ENCODE data around the gene CUL9.
A peak's percentile ranks its signal among the peaks of the same experiment; 100 is the strongest.

The CUL9 gene

GRCh38 chr6:43173591-43174262, 8.3 kb upstream of the CUL9 start:
- DNase-seq (ENCODE audit: low read depth): no peak

- DNase-seq (ENCODE audit: low read depth): peak; percentile 99
Measured at GRCh38 chr6:43174263-43175112, 7.5 kb upstream of the CUL9 start.

DNA sequence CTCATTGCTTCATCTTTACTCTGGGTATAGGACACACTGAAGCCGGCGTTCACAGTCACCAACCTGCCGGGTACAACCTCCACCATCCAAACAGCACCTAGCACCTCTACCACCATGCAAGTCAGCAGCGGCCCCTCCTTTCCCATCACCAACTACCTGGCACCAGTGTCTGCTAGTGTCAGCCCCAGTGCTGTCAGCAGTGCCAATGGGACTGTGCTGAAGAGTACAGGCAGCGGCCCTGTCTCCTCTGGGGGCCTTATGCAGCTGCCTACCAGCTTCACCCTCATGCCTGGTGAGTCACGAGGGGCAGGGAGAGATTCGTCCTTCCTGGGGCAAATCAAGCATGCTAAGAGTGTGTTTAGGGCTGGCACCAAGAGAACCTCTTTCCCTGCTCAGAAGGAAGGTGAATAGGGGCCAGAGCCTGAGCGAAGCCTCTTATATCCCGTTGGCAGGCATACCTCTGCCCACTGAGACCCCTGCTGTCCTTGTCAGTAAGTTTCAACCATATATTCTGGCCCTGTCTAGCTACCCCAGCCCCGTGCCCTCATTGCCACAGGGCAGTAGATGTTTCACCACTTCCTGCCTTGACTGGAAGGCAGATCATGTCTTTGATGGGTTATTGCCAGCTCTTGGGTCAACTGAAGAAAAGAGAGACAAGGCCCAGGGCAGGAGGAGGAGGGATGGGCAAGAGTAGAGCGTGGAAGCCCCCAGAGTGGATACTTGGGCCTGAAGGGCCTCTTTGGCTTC, 6.1 kb upstream of the CUL9 start:
- DNase-seq (ENCODE audit: low read depth): no peak

- DNase-seq (ENCODE audit: low read depth): no peak
Measured at GRCh38 chr6:43176423-43176786, 5.6 kb upstream of the CUL9 start.

- DNase-seq (ENCODE audit: low read depth): no peak
Measured at GRCh38 chr6:43178150-43178549, 3.8 kb upstream of the CUL9 start.

GRCh38 chr6:43178951-43179830, 2.8 kb upstream of the CUL9 start:
- DNase-seq (ENCODE audit: low read depth): no peak

DNA sequence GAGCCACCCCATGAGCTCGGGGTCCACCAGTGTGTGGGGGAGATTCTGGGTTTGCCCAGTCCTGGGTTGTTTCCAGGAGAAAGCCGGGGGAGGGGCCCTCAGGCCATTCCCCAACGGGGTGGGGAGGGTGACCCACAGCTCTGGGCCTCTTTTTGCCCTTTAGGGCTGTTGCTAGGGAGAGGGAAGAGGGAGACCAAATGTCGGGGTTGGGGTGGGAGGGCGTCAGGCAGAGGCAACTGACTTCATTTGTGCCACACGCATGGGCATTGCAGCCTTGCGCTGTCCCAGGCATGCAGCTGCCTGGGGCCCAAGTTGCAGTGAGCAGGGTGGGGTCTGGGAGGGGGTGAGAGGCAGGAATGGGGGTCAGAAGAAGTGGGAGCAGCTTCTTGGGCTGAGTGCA, 1.9 kb upstream of the CUL9 start:
- no peak for DNase-seq (ENCODE audit: low read depth)

GRCh38 chr6:43180985-43181384, 1.0 kb upstream of the CUL9 start:
- peak; percentile 58 for DNase-seq (ENCODE audit: low read depth)

DNA sequence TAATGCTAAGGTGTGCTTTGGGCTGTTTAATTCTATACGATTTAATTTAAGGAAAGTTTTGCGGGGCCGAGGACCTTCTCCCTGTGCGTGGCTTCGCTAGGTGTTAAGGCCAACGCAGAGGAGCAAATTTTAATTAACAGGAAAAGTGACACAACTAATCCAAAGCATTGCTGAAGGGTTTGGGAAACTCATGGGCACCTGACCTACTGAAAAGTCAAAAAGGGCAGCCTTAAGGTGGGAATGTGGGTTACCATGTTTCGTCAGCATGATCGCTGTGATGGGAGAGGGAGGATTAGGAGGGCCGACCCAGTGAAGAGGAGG, 415 bp upstream of the CUL9 start:
- no peak for DNase-seq (ENCODE audit: low read depth)

- no peak for DNase-seq (ENCODE audit: low read depth)
Measured at GRCh38 chr6:43183441-43183840, 1.4 kb downstream of the CUL9 start.

DNA sequence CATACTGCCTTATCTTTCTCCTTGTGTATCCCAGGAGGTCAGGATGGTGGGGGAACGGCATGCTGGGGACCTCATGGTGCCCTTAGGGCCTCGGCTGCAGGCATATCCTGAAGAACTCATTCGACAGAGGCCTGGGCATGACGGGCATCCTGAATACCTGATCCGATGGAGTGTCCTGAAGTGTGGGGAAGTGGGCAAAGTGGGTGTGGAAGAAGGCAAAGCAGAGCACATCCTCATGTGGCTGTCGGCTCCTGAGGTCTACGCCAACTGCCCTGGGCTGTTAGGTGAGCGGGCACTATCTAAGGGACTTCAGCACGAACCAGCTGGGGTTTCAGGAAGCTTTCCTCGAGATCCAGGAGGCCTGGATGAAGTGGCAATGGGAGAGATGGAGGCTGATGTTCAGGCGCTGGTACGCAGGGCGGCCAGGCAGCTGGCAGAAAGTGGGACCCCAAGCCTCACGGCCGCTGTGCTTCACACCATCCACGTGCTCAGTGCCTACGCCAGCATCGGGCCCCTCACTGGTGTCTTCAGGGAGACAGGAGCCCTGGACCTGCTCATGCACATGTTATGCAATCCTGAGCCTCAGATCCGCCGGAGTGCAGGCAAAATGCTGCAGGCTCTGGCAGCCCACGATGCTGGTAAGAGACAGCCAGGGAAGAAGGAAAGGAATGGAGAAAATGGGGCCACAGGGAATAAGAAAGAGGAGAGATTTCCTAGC, 2.4 kb downstream of the CUL9 start:
- peak; percentile 38 for DNase-seq (ENCODE audit: low read depth)

- DNase-seq (ENCODE audit: low read depth): no peak
Measured at GRCh38 chr6:43185391-43185985, 3.5 kb downstream of the CUL9 start.

GRCh38 chr6:43186019-43186418, 4.0 kb downstream of the CUL9 start:
- no peak for DNase-seq (ENCODE audit: low read depth)

- DNase-seq (ENCODE audit: low read depth): no peak
Measured at GRCh38 chr6:43186706-43187105, 4.7 kb downstream of the CUL9 start.

- no peak for DNase-seq (ENCODE audit: low read depth)
Measured at GRCh38 chr6:43187821-43188220, 5.8 kb downstream of the CUL9 start.

DNA sequence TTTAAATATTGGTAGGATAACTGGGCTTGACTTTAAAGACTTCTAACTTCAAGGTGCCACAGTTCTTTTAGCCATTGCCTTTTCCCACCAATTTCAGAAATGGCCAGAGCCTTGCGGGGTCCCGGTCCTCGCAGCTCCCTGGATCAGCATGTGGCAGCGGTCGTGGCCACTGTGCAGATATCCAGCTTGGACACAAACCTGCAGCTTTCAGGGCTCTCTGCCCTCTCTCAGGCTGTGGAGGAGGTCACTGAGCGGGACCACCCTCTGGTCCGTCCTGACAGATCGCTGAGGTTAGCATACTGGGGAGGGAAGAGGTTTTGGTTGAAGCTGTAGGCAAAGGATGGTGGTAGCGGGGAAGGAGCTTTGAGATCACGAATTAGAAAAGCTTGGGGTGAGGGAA, 6.4 kb downstream of the CUL9 start:
- no peak for DNase-seq (ENCODE audit: low read depth)

GRCh38 chr6:43189776-43190304, 7.8 kb downstream of the CUL9 start:
- DNase-seq (ENCODE audit: low read depth): no peak

GRCh38 chr6:43192911-43193310, 10.9 kb downstream of the CUL9 start:
- DNase-seq (ENCODE audit: low read depth): no peak

GRCh38 chr6:43193929-43194328, 11.9 kb downstream of the CUL9 start:
- DNase-seq (ENCODE audit: low read depth): no peak

DNA sequence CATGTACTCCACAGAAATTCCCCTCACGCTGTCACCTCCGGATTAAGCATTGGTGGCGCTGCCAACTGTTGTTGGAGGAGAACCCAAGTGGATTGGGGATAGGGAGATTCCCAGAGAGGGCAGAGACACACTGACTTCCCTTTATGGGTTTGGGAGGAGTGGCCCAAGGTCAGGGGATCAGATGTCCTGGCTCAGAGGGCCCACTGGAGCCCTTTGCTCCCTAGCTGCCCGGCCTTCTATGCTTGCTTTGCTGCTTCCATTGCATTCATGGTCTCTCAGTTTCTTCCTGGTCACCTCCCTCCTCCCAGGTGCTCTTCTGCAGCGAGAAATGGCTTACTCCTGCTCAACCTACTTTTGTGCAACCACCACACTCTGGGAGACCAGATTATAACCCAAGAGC, 14.3 kb downstream of the CUL9 start:
- DNase-seq (ENCODE audit: low read depth): no peak

DNA sequence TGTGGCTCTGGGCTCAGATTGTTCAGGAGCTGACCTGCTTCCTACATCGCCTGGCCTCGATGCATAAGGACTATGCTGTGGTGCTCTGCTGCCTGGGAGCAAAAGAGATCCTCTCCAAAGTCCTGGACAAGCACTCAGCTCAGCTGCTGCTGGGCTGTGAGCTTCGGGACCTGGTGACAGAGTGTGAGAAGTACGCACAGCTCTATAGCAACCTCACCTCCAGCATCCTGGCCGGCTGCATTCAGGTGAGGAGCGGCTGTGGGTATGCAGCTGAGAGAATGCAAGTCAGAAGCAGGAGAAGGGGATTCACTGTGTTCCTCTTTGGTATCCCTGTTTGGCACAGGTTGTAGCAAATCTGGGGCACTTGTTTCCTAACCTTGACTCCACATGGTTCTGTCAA, 17.9 kb downstream of the CUL9 start:
- no peak for DNase-seq (ENCODE audit: low read depth)
